Transverse colon (tissue), 3 donors: ENCODE results near the gene MYB.

Experiments
- EP300 ChIP-seq: sonication (generic); formaldehyde crosslinking; IDR thresholded peaks from one replicate; pipeline ENCODE4 v1.6.1; 2017; ENCODE audit warnings: antibody characterized with exemption, low read depth
- TF ChIP-seq, protein P1 (sequence below), 5 experiments: fragments of 200-600 bp in 3 of 5; fragments of 450-650 bp in 2 of 5; sonication (generic) in 3 of 5; IDR thresholded peaks; 1 replicate in 2 of 5; 2 replicates in 3 of 5; pipeline ENCODE4 v1.5.1; 2016 to 2017; ENCODE audit warnings: antibody characterized with exemption in 5 of 5, inconsistent platforms in 3 of 5, mild to moderate bottlenecking in 2 of 5, moderate library complexity in 1 of 5

DNA sequence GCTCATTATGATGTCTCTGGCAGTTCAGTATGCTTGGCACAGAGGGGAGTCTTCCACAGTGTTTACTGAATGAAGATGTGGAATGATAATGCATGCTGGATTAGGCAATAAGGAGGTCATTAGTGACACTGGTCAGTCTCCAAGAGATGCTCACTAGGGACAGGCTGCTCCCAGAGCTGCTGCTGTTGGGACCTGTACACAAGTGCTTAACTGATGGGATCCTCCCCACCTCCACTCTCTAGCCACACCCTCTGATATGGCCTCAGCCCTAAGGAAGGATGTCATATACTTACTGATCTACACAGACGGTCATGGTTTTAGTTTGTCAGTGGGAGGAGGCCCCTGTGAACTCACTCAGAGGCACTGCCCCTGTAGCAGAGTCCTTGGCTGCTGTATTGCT, 73.4 kb downstream of the MYB start:
- TF ChIP-seq, protein P1, sequence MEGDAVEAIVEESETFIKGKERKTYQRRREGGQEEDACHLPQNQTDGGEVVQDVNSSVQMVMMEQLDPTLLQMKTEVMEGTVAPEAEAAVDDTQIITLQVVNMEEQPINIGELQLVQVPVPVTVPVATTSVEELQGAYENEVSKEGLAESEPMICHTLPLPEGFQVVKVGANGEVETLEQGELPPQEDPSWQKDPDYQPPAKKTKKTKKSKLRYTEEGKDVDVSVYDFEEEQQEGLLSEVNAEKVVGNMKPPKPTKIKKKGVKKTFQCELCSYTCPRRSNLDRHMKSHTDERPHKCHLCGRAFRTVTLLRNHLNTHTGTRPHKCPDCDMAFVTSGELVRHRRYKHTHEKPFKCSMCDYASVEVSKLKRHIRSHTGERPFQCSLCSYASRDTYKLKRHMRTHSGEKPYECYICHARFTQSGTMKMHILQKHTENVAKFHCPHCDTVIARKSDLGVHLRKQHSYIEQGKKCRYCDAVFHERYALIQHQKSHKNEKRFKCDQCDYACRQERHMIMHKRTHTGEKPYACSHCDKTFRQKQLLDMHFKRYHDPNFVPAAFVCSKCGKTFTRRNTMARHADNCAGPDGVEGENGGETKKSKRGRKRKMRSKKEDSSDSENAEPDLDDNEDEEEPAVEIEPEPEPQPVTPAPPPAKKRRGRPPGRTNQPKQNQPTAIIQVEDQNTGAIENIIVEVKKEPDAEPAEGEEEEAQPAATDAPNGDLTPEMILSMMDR (IDR thresholded peaks at IDR 0.05): no peak
- TF ChIP-seq EP300: no peak
